Suppressor macrophage treated with lipopolysaccharide for 4 hours (primary cell): ENCODE measurements around the gene TERT.
"Not testable (repeated sequence)": the region's sequence is repeated elsewhere in the genome, so short reads cannot be mapped to it uniquely, and the experiment has no call there.

Experiments
- DNase-seq: peaks from one replicate; pipeline ENCODE4 v3.0.0-alpha.2; 2020

The TERT gene

GRCh38 chr5:1294835-1295649, at the start of gene TERT:
Gene TERT, minus strand, starts transcription at chr5:1295068. Its CDS starts 79 bp downstream, at chr5:1294989.
- no peak for DNase-seq

- peak; percentile 26 for DNase-seq
Measured at GRCh38 chr5:1343931-1344901, 49.3 kb upstream of the TERT start.

- no peak for DNase-seq
Measured at GRCh38 chr5:1343315-1343751, 48.5 kb upstream of the TERT start.

- DNase-seq, result not testable (repeated sequence)
Measured at GRCh38 chr5:1342711-1343110, 47.8 kb upstream of the TERT start.

- no peak for DNase-seq
Measured at GRCh38 chr5:1342268-1342667, 47.4 kb upstream of the TERT start.

- no peak for DNase-seq
Measured at GRCh38 chr5:1341863-1342262, 47.0 kb upstream of the TERT start.

- not testable (repeated sequence) for DNase-seq
Measured at GRCh38 chr5:1339818-1340210, 44.9 kb upstream of the TERT start.

- DNase-seq, result not testable (repeated sequence)
Measured at GRCh38 chr5:1339139-1339817, 44.4 kb upstream of the TERT start.

- no peak for DNase-seq
Measured at GRCh38 chr5:1338506-1339070, 43.7 kb upstream of the TERT start.

- no peak for DNase-seq
Measured at GRCh38 chr5:1338196-1338490, 43.3 kb upstream of the TERT start.

GRCh38 chr5:1337489-1338195, 42.8 kb upstream of the TERT start:
- no peak for DNase-seq

- no peak for DNase-seq
Measured at GRCh38 chr5:1336749-1337488, 42.1 kb upstream of the TERT start.

GRCh38 chr5:1336106-1336561, 41.3 kb upstream of the TERT start:
- no peak for DNase-seq

GRCh38 chr5:1335540-1336095, 40.8 kb upstream of the TERT start:
- no peak for DNase-seq

GRCh38 chr5:1334831-1335539, 40.1 kb upstream of the TERT start:
- DNase-seq, result no peak

- DNase-seq, result no peak
Measured at GRCh38 chr5:1333986-1334385, 39.1 kb upstream of the TERT start.

- not testable (repeated sequence) for DNase-seq
Measured at GRCh38 chr5:1333286-1333685, 38.4 kb upstream of the TERT start.

GRCh38 chr5:1332461-1333001, 37.7 kb upstream of the TERT start:
- DNase-seq, result no peak

GRCh38 chr5:1331861-1332405, 37.1 kb upstream of the TERT start:
- DNase-seq, result no peak
